DMS 273 treated with DMSO at 0.1 percent for 48 hours (cell line): Measurements from ENCODE around the gene ERGIC1.
"Not testable (repeated sequence)": the region's sequence is repeated elsewhere in the genome, so short reads cannot be mapped to it uniquely, and the experiment has no call there.

Experiments
- DNase-seq: peaks from one replicate; lab custom pipeline; 2025; lab: John Stamatoyannopoulos, UW

The ERGIC1 gene, protein sequence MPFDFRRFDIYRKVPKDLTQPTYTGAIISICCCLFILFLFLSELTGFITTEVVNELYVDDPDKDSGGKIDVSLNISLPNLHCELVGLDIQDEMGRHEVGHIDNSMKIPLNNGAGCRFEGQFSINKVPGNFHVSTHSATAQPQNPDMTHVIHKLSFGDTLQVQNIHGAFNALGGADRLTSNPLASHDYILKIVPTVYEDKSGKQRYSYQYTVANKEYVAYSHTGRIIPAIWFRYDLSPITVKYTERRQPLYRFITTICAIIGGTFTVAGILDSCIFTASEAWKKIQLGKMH

DNA sequence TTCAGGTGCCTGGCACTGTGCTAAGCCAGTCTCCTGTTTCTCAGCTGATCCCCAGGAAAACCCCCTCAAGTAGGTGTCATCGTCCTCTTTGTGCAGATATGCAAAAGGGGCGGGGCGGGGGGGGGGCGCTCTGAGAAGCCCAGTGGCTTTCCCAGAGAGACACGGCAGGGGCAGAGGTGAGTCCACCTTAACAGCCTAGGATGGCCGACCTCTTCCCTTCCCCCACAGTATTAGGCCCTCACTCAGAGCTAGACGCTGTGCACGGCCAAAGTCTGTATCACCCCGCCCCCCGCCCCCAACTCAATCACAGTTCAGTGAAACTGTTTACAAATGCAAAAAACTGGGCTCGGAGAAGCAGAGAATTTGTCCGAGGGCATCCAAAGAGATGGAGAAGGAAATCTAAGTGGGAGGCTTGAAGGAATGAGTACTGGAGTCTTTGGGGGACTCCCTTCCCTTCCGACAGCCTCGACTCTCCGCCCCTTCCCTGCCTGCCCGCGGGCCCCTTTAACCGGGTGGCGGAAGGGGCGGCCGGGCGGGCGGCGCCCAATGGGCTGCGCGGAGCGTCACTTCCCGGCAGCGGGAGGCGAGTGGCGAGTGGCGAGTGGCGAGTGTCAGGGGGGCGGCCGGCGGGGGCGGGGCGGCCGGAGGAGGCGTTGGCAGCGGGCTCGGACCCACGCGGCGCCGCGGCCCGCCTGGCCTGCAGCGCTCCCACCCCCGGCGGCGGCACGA, at the start of gene ERGIC1:
ERGIC1 (plus strand) TSS at position 566 of the 729 bp plus-strand sequence; CDS start at position 729, 163 bp downstream.
- peak; percentile 41 for DNase-seq

DNA sequence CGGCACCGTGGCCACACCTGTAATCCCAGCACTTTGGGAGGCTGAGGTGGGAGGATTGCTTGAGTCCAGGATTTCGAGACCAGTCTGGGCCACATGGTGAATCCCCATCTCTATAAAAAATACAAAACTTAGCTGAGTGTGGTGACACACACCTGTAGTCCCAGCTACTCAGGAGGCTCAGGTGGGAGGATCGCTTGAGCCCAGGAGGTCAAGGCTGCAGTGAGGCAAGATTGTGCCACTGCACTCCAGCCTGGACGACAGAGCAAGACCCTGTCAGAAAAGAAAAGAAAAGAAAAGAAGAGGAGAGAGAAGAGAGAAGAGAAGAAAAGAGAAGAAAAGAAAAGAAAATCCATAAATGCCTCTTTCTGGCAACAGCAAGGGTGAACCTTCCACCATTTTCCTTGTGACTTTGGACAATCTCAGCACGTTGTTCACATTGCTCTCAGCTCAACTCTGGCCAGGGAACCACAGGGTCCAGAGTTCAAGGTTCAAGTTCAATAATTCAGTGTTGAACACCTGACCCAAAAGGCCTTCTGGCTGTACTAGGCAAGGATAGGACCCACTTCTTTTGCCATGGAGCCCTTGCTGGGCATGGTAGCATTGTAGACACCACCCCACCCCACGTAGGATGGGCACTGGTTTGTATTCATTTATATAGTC, 48.5 kb upstream of the ERGIC1 start:
- no peak for DNase-seq

DNA sequence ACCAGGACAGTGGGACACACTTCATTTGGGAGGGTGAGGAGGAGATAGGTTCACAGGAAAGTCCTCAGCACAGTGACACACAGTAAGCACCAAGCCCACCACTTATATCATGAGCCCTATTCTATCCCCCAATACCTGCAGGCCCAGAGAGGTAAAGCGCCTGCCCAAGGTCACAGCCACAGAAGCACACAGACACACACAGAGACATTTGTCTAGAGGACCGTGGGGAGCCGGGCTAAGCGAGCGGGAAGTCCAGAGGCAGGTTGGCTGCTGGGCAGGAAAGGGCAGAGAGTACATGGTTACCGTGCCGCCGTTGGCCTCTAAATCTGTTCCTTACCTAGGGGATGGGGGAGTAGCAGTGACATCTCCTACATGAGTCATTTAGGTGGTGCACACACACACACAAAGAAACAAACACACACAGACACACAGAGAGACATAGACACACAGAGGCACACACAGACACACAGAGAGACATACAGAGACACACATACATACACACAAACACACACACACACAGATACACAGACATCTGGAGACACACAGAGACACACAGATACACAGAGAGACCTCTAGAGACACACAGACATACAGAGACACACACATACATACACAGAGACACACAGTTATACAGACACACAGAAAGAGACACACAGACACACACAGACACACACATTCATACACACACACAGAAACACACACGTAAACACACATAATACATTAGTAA, 47.2 kb upstream of the ERGIC1 start:
- no peak for DNase-seq

DNA sequence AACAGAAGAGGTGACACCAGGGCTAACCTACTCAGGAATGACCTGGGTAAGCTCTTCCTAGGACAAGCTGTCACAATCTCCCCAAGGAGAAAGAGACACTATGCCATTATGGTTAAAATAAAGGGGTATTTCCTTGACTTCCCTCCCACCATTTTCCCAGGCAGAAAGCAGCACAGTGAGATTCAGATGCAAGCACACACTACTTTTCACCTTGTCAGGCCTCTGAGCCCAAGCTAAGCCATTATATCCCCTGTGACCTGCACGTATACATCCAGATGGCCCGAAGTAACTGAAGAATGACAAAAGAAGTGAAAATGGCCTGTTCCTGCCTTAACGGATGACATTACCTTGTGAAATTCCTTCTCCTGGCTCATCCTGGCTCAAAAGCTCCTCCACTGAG, 46.5 kb upstream of the ERGIC1 start:
- DNase-seq, result not testable (repeated sequence)

DNA sequence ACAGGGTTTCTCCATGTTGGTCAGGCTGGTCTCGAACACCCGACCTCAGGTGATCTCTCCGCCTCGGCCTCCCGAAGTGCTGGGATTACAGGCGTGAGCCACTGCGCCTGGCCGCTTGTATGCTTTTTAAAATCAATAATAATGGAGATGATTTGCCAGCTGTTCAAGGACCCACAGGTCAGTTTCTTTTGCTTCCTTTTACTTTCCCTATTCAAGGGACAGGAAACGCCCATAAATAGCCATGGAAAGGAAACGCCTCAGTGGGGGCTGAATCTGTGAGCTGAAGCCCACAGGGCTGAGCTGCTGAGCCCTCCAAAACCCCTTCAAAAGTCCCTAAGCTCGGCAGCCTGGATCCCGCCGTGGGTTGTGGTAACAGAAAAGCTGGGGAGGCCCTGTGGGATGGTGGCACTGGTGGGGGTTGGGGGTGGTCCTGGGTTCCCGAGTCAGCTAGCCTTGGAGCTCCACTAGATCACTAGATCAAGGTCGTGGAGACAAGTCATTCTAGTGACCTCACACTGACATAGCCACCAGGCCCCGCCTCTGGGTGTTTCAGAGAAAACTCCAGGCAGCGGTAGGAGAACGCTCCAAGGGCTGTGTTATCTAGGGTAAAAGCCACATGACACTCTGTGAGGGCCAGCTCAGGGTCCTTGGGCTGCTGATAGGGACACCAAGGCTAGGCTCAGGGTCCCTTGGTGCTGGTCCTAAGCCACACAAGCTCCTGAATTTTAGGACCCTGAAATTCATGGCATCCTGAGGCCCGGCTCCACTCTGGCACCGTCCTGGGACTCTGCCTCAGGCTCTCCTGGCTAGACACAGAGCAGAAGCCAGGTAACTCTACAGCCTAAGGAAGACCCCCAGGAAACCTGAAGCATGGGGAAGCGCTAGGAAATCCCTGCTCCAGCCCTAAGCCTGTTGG, 45.0 kb upstream of the ERGIC1 start:
- no peak for DNase-seq

DNA sequence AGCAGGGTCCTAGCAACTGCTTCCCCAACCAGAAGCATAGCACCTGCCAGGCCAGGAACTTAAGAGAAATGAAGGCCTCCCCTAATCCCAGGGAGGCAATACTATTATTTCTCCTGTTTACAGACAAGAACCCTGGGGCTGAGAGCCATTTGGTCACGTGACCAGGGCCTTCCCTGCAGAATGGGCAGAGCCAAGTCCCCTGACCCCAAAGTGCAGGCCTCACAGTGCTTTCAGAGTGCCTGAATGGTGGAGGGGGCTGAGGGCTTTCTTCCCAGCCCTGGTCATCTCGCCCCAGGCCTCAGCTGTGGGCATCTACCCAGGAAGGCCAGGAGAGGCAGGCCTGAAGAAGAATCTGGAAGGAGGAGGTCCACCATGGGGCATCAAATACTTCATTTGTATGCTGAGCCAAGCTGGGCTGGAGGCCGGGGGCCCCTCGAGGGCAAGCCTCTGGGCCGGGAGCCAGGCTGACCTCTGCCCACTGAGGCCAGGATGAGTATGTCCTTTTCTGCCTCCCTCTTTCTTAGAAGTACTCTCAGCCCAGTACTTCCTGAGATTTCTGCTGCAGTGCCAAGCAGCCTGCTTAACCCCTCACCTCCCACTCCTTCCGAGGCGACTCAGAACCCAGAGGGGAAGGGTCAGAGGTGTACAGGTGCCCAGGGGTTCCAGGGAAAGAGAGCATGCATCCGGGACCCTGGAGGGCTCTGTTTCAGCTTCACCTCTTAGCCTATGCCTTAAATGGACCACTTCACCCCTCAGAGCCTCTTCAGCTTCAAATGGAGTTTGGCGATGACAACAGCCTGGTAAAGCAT, 44.2 kb upstream of the ERGIC1 start:
- DNase-seq, result no peak

DNA sequence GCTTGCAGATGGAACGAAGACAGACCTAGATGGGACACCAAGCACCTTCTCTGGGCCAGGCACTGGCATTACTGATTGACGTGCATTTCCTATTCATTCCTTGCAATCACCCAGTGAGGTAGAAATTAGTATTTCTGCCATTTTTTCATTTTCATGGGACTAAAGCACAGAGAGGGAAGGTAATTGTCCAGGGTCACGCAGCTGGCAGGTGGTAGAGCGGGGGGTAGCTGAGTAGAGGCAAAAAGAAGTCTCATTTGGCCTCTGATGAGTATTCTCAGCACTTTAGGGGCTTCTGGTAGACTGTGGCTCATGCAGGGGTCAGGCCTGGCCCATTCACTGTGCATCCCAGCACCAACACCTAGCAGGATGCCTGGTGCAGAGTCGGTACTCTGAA, 43.6 kb upstream of the ERGIC1 start:
- no peak for DNase-seq

DNA sequence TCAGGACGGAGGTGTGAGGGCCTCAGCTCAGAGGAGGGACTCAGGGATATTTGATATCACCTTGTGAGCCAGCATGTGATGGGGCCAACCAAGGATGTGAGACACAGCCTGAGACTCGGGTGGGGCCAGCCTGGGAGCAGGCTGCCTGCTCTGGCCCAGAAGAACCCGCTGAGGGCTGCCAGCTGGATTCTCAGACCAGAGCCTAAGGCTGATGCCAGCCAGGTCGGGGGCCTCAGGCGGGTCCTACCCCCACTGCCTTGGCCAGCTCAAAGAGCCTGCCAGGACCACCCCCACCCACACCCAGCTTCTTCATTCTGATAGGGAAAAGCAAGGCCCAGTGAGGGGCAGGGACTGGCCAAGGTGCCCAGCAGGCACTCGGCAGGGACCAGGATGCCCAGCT, 42.8 kb upstream of the ERGIC1 start:
- DNase-seq, result no peak

DNA sequence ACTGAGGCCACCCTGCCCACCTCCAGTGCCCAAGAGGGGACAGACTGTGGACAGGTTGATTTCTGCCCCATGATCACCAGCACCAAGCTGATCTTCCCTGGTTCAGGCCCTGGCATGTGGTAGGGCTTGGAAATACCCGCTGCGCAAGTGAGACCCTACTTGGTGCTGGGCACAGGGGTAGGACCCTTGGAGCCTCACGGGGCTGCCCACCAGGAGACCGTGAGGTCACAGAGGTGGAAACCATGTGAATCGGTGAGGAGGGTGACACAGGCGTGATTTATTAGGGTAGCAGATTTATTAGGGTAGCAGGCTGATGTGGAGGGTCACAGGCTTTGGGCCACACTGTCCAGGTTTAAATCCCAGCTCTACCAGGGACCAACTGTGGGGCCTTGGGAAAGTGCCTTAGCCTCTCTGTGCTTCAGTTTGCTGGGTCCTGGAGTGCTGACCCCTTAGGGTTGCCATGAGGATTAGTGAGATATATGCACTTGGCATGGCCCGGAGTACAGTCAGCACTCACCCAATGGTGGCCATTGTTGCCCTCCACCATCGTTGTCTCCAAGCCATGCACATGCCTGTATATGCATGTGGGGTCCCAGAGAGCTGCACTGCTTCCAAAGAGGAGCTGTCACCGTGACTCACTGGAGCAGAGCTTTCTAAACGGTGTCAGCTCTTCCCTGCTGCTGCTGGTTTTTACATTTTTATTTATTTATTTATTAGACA, 42.2 kb upstream of the ERGIC1 start:
- DNase-seq, result no peak

DNA sequence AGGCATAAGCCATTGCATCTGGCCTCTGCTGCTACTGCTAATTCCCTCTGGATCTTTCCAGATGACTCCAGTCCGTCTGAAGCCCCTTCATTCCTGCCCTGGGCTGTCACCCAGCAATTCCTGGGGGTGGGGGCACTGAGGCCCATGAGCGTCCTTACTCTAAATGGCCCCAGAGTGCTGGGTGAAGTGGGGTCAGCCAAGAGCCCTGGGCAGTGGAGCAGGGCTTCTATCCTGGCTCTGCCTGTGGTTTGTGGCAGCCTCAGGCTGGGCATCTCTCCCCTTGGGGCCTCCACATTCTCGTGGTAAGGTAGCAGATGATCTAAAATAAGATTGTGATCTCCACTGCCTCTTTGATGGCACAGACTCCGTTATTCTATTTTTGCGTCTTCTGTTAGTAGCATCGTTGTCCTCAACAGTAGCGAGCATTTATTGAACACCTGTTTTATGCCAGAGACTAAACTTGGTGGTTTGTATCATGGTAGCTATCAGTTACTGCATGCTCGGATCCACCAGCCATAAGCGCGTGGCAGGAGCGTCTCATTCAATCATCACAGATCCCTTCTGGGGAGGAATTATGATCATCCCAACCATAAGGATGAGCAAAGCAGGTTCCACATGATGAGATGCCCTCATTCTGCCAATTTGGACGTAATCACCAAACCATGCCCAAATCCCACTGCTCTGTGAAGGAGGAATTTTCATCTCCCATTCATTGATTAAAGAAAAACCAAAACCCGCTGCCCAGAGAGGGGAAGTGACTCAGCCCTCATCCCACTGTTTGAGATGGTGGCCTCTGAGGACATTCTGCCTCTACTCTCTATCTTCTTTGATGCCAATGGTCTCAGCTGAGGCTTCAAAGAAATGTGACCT, 41.1 kb upstream of the ERGIC1 start:
- DNase-seq, result no peak

DNA sequence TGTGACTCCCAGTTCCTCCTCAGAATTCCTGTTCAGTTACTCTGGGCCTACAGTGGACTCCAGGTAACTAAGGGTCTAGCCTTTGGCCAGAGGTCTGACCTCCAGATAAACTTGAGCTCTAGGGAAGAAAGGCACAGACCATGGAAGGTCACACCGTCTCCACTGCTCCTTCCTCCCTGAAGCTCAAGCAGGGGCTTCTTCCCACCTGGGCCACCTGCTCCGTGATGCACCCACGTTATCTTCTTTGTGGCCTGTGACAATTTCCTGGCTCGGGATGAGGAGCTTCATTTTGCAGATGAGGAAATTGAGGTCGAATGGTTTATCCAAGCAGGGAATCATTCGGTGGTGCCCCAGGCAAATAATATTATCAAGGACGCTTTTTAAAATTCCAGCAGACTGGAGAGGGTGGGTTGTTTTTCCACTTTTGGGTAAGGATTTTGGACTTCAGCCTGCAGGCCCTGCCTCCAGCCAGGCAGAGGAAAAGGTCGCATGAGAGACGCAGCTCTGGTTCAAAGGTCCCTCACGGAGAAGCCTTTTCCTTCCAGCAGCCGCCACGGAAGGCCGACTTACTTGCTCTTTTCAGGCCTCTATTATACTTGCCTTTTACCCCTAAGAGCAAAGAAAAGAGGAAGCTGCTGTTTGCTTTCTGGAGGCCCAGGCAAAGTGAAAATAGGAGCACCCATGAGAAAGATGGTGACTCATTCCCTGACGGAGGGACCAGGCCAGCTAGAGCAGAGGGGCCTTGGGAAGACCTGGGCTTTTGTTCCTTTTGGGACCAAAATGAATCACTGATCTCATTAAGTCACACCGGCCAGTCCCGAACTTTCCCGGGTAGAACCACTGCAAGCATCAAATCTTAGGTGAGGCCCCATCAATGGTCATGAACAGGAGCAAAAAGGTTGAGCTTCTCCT, 40.2 kb upstream of the ERGIC1 start:
- DNase-seq, result no peak

DNA sequence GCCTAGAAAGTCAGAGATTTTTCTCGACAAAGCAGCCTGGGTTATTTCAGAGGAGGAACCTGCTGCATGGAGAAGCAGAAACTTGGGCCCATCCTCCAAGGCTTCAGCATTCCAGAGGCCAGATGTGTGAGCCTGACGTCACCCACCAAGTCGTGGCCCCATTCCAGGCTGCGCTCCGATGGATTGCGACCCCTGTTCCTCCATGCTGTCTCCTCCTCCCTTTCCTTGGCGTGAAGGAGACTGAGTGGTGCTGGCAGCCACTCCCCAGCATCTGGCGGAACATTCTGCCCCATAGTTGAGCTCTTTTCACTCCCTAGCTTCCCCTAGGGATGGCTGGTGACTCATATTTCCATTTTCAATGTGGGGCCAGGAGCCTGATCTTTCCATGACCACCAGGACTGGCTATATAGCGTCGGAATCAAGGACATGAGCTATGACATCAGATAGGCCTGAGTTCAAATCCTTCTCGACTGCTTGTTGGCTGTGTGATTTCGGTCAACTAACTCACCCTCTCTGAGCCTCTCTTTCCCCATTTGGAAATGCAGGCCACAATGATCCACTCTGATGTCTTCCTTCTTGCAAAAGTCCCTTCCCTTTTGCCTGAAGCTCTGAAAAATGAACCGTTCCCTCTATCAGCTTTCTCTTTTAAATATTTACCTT, 38.6 kb upstream of the ERGIC1 start:
- peak; percentile 91 for DNase-seq

DNA sequence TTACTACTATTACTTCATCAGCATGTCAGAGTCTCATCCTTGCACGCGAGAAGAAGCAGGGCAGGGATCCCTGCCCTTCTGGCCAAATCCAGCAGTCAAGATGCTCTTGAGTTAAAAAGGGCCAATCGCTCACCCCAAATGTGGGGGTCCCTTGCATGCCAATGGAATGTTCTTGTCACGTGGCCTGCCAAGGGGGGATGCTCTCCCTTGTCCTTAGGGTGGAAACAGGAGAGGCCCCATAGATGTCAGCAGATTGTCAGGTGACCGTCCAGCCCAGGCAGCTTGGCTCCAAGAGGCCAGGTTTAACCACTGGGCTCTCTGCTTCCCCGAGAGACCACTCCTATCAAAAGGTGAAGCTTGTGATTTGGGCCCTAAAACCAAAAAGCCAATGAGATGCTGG, 37.7 kb upstream of the ERGIC1 start:
- no peak for DNase-seq

DNA sequence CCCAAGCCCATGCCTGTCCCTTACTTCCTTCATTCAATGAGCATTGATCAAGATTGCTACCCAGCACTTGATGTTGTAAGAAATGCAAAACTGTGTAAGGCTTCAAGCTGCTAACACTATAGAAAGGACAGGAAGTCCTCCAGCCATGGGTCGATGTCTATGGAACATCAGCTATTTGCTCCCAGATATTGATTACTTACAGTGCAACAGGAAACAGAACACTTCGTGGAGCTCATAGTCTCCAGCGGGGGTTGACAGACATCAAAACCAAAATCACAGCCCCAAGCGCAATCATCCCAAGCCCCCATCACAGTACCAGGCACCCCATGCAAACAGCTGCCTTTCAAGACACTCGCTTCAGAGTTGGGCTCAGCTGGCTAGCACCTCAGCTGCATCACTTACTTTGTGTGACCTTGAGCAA, 36.3 kb upstream of the ERGIC1 start:
- no peak for DNase-seq

DNA sequence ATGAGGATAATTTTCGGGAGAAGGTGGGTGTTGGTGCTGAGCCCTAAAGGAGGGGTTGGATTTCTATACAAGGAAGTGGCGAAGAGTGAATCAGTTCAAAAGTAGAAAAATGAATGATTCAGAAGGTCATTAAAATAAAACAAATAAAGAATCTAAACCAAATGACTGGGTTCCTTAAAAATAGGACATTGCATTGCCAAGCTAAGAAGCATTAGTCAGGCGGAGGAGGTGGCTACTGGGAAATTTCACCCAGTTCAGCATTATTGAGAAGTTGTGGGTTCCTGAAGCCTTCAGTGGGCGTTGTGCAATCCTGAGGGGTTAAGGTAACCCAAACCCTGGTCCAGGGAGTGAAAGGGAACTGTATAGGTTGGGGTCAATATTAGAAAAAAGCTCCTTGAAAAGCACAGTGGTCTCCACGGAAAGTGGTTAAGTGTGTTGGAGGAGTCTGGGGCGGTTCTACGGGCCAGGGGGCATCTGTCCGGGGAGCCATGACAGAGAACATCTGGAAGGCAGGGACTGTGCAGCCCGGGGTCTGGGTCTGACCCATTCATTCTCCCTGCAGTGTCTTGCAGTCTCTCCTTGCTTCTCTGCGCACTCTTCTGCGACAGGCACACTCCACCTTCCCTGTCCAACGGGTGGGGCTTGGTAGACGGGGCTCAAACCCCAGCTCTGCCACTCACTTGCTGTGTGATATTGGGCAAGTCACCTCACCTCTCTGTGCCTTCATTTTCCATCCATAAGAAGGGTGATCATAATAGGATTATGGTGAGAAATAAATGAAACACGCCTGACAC, 35.4 kb upstream of the ERGIC1 start:
- no peak for DNase-seq

DNA sequence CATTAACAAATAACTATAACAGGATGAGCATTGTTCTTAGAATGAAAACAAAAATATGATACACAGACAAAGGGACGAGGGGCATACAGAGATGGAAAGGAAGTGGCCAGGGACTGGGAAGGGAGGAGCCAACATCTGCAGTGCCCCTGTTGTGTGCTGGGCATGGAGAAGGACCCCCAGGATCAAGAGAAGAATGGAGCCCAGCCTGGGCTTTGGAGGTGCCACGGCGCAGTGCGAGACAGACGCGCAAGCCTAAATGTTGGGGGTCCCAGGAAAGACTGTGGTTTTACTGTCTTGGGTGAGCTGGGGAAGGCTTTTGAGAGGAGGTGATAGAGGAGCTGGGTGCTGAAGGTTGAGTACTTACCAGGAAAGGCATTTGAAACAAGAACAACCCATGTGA, 34.6 kb upstream of the ERGIC1 start:
- no peak for DNase-seq
